Uterus (tissue), 2 donors: ENCODE data around the gene SLC6A9.

Source experiments
- CTCF ChIP-seq, 4 experiments: fragments of 200-600 bp in 2 of 4; fragments of 450-650 bp in 2 of 4; sonication (generic) in 2 of 4; IDR thresholded peaks; one replicate each; pipeline ENCODE4 v1.5.1; 2016 to 2019; ENCODE audit warnings: antibody characterized with exemption in 4 of 4, mild to moderate bottlenecking in 2 of 4, moderate library complexity in 1 of 4
- POLR2A ChIP-seq, 2 donors: fragments of 450-650 bp; IDR thresholded peaks; one replicate each; pipeline ENCODE4 v1.6.1; 2016; ENCODE audit warnings: antibody characterized with exemption in 2 of 2, mild to moderate bottlenecking in 1 of 2, moderate library complexity in 1 of 2

GRCh38 chr1:43978264-43978550 lies 53.1 kb downstream of the SLC6A9 start:
- TF ChIP-seq CTCF (IDR thresholded peaks at IDR 0.05) = no peak
- TF ChIP-seq POLR2A (IDR thresholded peaks at IDR 0.05) = no peak
